ENCODE results near the gene GALNT2.

- TF ChIP-seq SUZ12 (IDR thresholded peaks at IDR 0.05; ENCODE audit: extremely low read depth, insufficient read depth, insufficient read length), result no peak
- TF ChIP-seq YY1 (IDR thresholded peaks at IDR 0.05; ENCODE audit: insufficient read depth, insufficient read length), result no peak
These were observed 145.4 kb downstream of the GALNT2 start for GRCh38 chr1:230212405-230212936.
